Measurements from ENCODE around the gene TUT7.

GRCh38 chr9:86248746-86249145 is 105.5 kb downstream of the TUT7 start:
- TF ChIP-seq CTCF (IDR thresholded peaks at IDR 0.05 in 2 of 3, conservative IDR thresholded peaks at IDR 0.05 in 1 of 3; ENCODE audit: control insufficient read depth in 2 of 3, extremely low read depth in 1 of 3, insufficient read depth in 1 of 3, low read depth in 3 of 3, low read length in 3 of 3) (no peak), PKNOX1 (IDR thresholded peaks at IDR 0.05) (no peak), SP1 (IDR thresholded peaks at IDR 0.05; ENCODE audit: low read depth, low read length) (no peak), SIN3A (IDR thresholded peaks at IDR 0.05; ENCODE audit: low read depth, low read length) (no peak), POLR2A (IDR thresholded peaks at IDR 0.05; ENCODE audit: low read depth, low read length) (no peak), CBX5 (IDR thresholded peaks at IDR 0.05; ENCODE audit: low read depth) (no peak), EP300 (IDR thresholded peaks at IDR 0.05; ENCODE audit: borderline replicate concordance in 1 of 2, control insufficient read depth in 1 of 2, low read depth in 2 of 2, low read length in 2 of 2) (no peak), HDAC6 (IDR thresholded peaks at IDR 0.05; ENCODE audit: unreplicated experiment) (no peak), REST (IDR thresholded peaks at IDR 0.05; ENCODE audit: low read depth, low read length) (no peak)
